HuH-7 (cell line): ENCODE measurements around the gene GLO1.

Experiments
- DNase-seq: peaks from one replicate; pipeline ENCODE4 v3.0.0; 2011; ENCODE audit warnings: low spot score

The GLO1 gene

DNA sequence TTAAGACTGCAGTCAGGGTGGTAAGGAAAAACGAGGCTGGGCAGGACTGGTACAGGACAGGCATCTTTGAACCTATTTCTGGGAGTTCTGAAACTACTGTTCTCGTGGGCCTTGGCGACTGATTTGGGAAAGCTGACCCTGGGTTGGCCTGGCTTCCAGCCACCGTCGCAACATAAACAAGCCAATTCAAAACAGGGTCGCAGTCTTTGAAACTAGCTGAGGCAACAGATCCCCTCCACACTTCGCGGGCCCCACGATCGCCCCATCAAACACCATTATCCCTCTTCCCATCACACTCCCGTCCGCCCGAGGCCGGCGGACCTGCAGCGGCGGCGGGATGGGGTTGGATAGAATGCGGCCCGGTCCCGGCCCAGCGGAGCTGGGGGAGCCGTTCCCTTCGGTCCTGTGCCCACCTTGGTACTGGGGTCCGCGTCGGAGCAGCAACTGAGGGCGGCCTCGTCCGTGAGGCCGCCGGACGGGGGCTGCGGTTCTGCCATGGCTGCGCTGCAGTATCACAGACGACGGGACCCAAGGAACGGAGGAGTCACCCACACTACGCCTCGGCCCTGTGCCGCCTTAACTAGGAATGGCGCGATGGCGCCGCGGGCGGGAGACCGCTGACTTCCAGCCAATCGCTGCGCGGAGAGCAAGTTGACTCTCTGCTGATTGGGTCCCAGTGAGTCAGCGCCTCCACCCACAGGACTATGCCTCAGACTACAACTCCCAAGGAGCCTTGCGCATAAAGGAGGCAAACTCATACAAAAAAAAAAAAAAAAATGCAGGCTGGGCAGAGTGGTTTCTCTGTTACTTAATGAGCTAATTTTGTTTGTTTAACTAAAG, at the start of gene GLO1:
Gene GLO1, minus strand, starts transcription at position 588 of the 840 bp plus-strand sequence. Its CDS starts 91 bp downstream, at position 497.
- peak; percentile 96 for DNase-seq

GRCh38 chr6:38750968-38751615, 48.1 kb upstream of the GLO1 start:
- DNase-seq, result no peak

- DNase-seq, result no peak
Observed at GRCh38 chr6:38749473-38749872, 46.5 kb upstream of the GLO1 start.

DNA sequence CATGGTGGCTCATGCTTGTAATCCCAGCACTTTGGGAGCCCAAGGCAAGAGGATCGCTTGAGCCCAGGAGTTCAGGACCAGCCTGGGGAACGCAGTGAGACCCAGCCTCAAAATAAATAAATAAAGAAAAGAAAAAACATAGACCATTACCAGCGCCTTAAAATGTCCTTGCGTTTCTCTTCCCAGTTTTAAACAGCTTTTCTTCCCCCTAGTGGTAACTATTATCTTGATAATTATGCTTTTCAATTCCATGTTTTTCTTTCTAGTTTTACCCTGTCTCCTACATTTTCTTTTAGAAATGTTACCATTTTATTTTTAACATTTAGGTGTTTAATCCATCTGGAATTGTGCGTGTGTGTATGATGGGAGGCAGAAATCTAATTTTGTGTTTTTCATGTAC, 36.6 kb upstream of the GLO1 start:
- DNase-seq, result no peak

DNA sequence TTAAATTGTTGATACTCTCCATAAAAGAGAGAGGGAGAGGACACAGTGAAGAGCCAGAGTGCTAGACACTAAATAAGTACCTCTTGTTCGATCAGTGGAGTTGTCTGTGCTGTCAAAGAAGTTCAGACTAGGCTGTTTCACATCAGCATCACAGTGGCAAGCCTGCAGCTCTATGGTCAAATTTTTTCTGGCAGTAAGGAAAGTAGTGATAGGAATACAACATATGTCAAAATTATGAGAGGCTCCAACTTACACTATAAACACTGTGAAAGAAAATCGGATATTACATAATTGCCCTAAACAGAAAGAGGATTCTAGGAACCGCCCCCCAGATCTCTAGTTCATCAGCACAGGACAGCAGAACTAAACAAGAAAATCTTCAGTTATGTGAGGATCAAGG, 35.3 kb upstream of the GLO1 start:
- DNase-seq, result no peak

GRCh38 chr6:38736951-38737350, 34.0 kb upstream of the GLO1 start:
- DNase-seq, result no peak

GRCh38 chr6:38730140-38730862, 27.4 kb upstream of the GLO1 start:
- no peak for DNase-seq

DNA sequence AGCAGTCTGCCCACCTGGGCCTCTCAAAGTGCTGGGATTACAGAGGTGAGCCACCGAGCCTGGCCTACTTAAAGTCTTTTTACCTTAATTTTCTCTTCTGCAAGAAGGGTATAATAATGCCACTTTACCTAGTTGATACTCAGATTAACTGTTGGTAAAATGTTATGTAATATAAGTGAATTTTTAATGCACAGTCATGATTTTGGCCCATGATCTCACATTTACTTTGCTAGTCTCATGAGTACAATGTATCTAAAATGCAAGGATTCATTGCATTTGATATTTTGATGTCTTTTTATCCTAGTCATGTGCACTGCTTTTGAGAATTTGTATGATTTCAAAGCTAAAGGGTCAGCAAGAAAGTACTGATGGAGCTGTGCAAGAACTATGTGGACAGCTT, 25.3 kb upstream of the GLO1 start:
- no peak for DNase-seq

DNA sequence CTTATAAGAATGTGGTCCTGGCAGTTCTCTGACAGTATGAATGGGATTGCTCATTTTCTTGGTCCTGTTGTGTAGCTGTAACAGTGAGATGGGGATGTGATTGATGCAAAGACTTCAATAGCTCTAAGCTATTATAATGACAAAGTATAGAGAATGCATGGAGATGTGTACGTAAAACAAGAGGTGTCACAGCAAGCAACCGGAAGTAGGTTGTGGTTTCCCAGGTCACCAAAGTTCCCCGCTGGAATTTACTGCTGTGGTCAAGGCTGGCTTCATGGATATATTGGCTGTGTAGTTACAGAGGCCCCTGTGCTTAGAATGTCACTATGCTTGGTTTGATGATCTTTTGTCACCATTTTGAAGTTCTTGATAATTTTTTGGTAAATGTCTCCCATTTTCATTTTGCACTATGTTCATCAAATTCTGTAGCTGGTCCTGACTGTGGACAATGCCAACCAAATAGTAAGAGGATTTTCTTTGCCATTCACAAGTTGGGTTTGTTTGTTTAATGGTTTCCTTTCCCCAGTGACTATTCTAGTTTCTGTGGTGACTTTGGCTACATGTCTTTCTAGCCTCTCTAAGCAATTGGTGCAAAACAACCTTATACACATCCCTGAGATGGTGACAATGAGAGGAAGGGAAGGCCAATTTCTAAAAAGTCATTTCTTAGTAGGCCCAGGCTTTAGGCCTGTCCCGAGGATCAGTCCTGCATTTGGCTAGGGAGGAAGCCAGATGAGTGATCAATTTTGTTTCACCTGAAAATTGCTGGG, 22.7 kb upstream of the GLO1 start:
- DNase-seq, result no peak

GRCh38 chr6:38724343-38724742, 21.4 kb upstream of the GLO1 start:
- DNase-seq, result no peak

DNA sequence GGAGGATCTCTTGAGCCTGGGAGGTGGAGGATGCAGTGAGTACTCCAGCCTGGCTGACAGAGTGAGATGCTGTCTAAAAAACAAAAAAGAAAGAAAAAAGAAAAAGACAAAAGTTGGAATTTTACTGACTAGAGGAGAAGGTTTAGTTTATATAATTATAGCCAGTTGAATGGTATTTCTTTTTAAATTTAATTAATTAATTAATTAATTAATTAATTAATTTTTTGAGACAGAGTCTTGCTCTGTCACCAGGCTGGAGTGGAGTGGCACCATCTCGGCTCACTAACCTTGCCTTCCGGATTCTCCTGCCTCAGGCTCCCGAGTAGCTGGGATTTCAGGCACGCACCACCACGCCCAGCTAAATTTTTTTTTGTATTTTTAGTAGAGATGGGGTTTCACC, 20.8 kb upstream of the GLO1 start:
- DNase-seq, result no peak

DNA sequence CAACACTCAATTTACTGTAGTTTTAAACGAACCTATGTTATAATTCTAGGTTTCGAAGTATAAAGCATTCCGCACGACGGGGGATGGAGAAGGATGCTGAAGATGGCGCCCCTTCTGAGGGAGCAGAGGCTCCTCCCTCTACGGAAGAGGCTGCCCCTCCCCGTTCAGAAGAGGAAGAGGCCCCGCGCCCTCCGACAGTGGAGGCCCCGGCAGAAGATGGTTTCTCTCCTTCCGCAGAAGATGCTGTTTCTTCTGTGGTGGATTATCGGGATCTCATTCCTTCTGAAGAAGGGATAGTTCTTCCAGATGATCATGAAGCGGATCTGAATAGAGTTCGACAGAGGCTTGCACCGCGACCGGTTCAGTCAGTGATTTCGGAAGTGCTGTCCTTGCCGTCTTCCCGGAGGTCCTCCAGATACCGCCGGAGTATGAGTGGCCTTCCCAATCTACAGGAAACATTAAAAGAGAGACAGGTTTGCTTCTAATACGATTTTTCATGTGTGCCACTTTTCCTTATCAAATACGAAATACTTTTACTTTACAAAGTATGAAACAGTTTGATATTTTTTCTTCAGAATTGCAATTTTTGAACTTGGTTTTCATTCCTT, 19.9 kb upstream of the GLO1 start:
- no peak for DNase-seq

DNA sequence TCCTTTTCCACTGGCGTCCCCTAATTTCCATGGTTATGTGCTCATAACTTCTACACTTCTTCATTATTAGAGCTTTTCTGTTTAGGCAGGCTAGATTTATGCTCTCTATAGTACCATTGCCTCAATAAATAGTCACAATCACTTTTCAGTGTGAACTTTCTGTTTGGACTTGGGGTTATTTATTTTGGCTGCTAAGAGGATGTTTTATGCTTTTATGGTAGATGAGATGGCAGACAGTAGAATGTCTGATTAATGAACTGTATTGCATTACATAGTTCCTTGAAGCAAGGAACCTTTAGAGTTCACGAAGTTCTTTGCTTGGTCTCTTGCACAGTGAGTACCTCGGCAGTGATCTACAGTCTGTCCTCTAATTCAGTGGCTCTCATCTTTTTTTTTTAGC, 19.1 kb upstream of the GLO1 start:
- DNase-seq, result no peak

DNA sequence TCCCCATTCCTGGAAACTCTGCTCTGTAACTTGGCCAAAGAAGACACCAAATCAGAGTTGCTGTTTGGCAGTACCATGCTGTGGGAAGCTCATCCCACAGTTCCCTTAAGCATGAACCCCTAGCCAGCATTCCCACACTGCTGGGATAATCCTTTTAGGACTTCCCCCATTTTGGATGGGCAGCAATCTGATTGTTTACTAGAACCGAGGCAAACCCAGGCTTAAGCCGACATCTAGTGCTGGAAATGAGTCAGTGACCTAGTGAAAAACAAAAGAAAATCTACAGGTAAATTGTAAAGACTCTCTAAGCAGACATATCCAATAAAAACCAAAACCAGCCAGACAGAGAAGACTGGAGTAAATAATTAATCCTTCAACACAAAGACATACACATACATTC, 17.4 kb upstream of the GLO1 start:
- no peak for DNase-seq

DNA sequence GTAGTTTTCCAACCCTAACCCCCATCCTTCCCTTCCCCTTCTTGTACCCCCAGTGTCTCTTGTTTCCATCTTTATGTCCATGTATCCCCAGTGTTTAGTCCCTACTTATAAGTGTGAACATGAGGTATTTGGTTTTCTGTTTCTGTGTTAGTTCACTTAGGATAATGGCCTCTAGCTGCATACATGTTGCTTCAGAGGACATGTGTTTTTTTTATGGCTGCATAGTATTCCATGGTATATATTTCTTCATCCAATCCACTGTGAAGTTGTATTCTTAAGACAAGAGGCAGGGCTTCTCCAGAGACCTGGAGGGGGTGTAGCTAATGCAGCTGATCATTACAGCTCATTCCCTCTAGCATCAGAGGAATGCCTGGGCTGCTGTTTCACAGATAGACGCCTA, 16.4 kb upstream of the GLO1 start:
- DNase-seq, result no peak

GRCh38 chr6:38716825-38717224, 13.9 kb upstream of the GLO1 start:
- DNase-seq, result no peak

DNA sequence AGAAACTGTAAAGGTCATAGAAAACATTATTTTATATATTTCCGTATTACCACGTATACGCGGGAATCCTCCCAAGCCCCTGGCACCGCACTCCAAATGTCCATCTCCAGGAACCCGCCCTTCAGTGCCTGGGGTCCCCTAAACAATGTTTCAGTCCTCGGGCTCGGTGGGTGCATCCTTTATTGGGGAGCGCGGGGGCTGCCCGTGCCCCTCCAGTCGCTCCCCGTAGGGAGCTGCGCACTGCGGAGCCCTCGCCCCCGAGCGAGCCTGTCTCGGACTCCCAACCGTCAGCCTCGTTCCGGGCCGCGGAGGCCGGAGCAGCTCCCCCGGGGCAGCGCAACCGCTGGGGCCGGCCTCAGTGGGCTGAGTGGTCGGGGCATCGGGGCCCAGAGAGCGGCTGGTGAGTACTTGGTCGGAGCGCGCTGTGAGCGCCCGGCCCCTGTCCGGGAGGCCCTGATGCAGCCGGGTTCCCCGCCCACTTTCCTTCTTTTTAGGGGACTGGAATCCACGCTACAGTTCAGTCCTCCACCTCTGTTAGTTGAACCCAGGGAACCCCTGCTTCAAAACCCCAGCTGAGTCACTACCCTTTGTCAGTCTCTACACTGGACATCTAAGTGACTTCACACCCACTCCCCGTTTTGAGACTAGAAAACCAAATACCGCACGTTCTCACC, 12.2 kb upstream of the GLO1 start, which contains the start of gene DNAH8:
Gene DNAH8, plus strand, starts transcription at position 296 of the 674 bp plus-strand sequence. CDS start 7,499 bp downstream, outside the sequence.
- DNase-seq, result no peak

DNA sequence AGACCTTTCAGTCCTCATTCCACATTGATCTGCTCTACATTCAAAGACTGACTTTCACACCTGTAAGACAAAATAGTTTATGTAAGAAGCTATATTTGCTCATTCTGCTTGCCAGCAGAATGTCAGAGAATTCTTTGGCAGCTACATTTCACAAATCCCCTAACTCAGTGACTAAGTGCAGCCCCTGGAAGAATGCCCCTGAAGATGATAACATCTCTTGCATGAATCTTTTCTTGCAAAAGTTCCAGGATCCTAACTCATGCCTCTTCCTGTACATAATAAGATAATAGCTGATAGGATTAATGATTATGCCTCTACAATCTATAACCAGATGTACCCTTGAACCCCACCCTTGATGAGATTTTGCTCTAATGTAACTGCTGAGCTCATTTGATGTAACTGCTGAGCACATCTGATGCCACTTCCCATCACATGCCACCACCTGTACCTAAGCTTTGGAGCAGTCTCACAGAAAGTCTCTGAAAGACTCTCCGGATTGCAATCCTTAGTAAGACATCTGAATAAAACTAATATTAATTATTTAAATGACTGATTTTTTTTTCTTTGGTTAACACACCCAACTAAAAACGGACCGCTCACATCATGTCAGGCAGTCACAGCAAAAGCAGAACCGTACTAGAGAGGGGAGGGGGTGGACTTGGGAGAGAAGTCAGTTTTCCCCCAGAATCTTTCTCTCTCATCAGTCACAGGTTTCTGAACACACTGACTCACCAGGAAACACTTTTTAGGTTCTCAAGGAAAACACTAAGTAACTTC, 11.5 kb upstream of the GLO1 start:
- DNase-seq, result no peak

- DNase-seq, result no peak
Observed at GRCh38 chr6:38713812-38714211, 10.9 kb upstream of the GLO1 start.

- no peak for DNase-seq
Observed at GRCh38 chr6:38708496-38708895, 5.6 kb upstream of the GLO1 start.
